ENCODE results near the gene CES3. TPM values are rescaled to one million over a fixed set of nuclear protein-coding genes. Genes with fewer than 3 reads are reported as not detected.
A peak's percentile ranks its signal among the peaks of the same experiment; 100 is the strongest.

The CES3 gene
- total RNA-seq, 4 donors from 2014 or later: 0.13 to 1.3 (median 0.22) TPM; not detected in 1

- no peak for DNase-seq
- Histone ChIP-seq H3K4me1 (peaks cover 0 to 14% of the 10 kb centered on the region in 2 donors), H3K36me3 (no peaks in the 10 kb centered on the region), H3K9me3 (no peaks in the 10 kb centered on the region), H3K4me3 (replicated peaks in 1 of 3) (no peak overlapping the region), H3K27me3 (no peaks in the 10 kb centered on the region), H3K27ac (no peak overlapping the region)
- no peak for TF ChIP-seq CTCF (IDR thresholded peaks at IDR 0.05)
- no peak for TF ChIP-seq POLR2A (IDR thresholded peaks at IDR 0.05)
- intact Hi-C loops (cut with DNase I): loop anchor here (10.0 kb wide), 1 partner anchor 209 kb away; the partner anchor contains the start of gene MATCAP1
- 84 to 90% methylated on average over 14 of the region's 14 CpGs for WGBS, 2 donors
These were observed 14.3 kb downstream of the CES3 start for GRCh38 chr16:66975302-66975893.

- Histone ChIP-seq H3K4me3 (replicated peaks in 1 of 3) (no peak overlapping the region), H3K4me1 (peaks cover 0 to 14% of the 10 kb centered on the region in 2 donors), H3K9me3 (no peaks in the 10 kb centered on the region), H3K27me3 (no peaks in the 10 kb centered on the region), H3K36me3 (no peaks in the 10 kb centered on the region), H3K27ac (peak overlapping the region; percentile 17 to 45 (median 28))
- 25% methylated on average over 13 of the region's 13 CpGs for WGBS, 2 donors
- intact Hi-C loops (cut with DNase I): loop anchor here (10.0 kb wide), 1 partner anchor 208 kb away; the partner anchor contains the start of gene MATCAP1
- TF ChIP-seq POLR2A (IDR thresholded peaks at IDR 0.05) (no peak), CTCF (IDR thresholded peaks at IDR 0.05) (no peak)
- peak; percentile 79 for DNase-seq
These were observed 15.7 kb downstream of the CES3 start for GRCh38 chr16:66976746-66977145.

- no peak overlapping the region for H3K4me3 ChIP-seq (replicated peaks in 1 of 3)
- H3K9me3 ChIP-seq: no peaks in the 10 kb centered on the region
- WGBS, 2 donors: 29 to 33% methylated on average over 13 to 15 of the region's 15 CpGs
- H3K27me3 ChIP-seq: no peaks in the 10 kb centered on the region
- H3K4me1 ChIP-seq: peaks cover 0 to 14% of the 10 kb centered on the region in 2 donors
- no peaks in the 10 kb centered on the region for H3K36me3 ChIP-seq
- H3K27ac ChIP-seq: peak overlapping the region in 1 of 3 donors; percentile 45
- no peak for TF ChIP-seq POLR2A (IDR thresholded peaks at IDR 0.05)
- peak; percentile 81 to 98 (median 96) for TF ChIP-seq CTCF (IDR thresholded peaks at IDR 0.05)
- peak; percentile 86 to 90 for DNase-seq
- intact Hi-C loops (cut with DNase I): loop anchor here (2.0 to 10.0 kb wide), 2 partner anchors 177 to 207 kb away; partner anchors contain the start of gene MATCAP1
These were observed 16.5 kb downstream of the CES3 start for GRCh38 chr16:66977341-66978113.

- no peaks in the 10 kb centered on the region for H3K27me3 ChIP-seq
- WGBS, 2 donors: 68 to 69% methylated on average over 15 to 16 of the region's 16 CpGs
- H3K4me1 ChIP-seq: peaks cover 0 to 14% of the 10 kb centered on the region in 2 donors
- H3K27ac ChIP-seq: peak overlapping the region in 1 of 3 donors; percentile 30
- intact Hi-C loops (cut with DNase I): loop anchor here (2.0 to 10.0 kb wide), 2 partner anchors 176 to 206 kb away; partner anchors contain the start of gene MATCAP1
- H3K36me3 ChIP-seq: no peaks in the 10 kb centered on the region
- DNase-seq: peak in 1 of 2 donors; percentile 19
- TF ChIP-seq CTCF (IDR thresholded peaks at IDR 0.05) (no peak), POLR2A (IDR thresholded peaks at IDR 0.05) (no peak)
- no peaks in the 10 kb centered on the region for H3K9me3 ChIP-seq
- H3K4me3 ChIP-seq (replicated peaks in 1 of 3): no peak overlapping the region
These were observed 18.1 kb downstream of the CES3 start for GRCh38 chr16:66979011-66979717.

Measured in thyroid gland (tissue), 4 donors.